H1 (cell line): ENCODE results near the gene TOM1L2. TPM values are rescaled to one million over a fixed set of nuclear protein-coding genes. Genes with fewer than 3 reads are reported as not detected.

Experiments
- ATF2 ChIP-seq: IDR thresholded peaks from 2 replicates; pipeline ENCODE4 v1.6.1; 2012; ENCODE audit warnings: low read length, inconsistent platforms
- CTBP2 ChIP-seq: IDR thresholded peaks from 2 replicates; pipeline ENCODE4 v1.7.0; 2011; ENCODE audit warnings: borderline replicate concordance, mild to moderate bottlenecking, moderate library complexity, mixed read lengths, low read length; ENCODE audit not compliant: insufficient read depth, insufficient read length
- CTCF ChIP-seq, 3 experiments: IDR thresholded peaks; 1 replicate in 2 of 3; 2 replicates in 1 of 3; pipeline versions ENCODE4 v1.5.1 to v1.6.1; 2011; ENCODE audit warnings: low read length in 3 of 3, mild to moderate bottlenecking in 3 of 3, inconsistent platforms in 2 of 3, low read depth in 1 of 3, moderate library complexity in 1 of 3; ENCODE audit not compliant: insufficient read depth in 1 of 3; ENCODE audit errors: control extremely low read depth in 1 of 3
- polyA plus RNA-seq, 7 experiments: library from polyadenylated mRNA; depleted of rRNA in 3 of 7; stranded (reverse) in 5 of 7; unstranded in 2 of 7; fragments of >200 nt in 5 of 7; fragments of 200-250 nt in 2 of 7; gene quantifications; 1 replicate in 5 of 7; 2 replicates in 1 of 7; 4 replicates in 1 of 7; pipeline versions ENCODE4 v1.2.1 to v1.2.3, GENCODE V29; 2011 to 2013; ENCODE audit warnings: missing spikeins in 2 of 7, mixed read lengths in 2 of 7
- total RNA-seq: library from RNA; stranded (reverse); fragmentation: NEBNext Ultra II Directional; extraction: Animal tissue kit (Norgen Biotek cat#: 25700); gene quantifications from 2 replicates; pipeline ENCODE4 v1.2.1, GENCODE V29; 2021

TOM1L2 gene
- total and polyA plus RNA-seq, 2 of the 8 experiments (the other 6 are each of a cell fraction or from before 2014, with no cell fraction given): 2.0 to 3.4 TPM

DNA sequence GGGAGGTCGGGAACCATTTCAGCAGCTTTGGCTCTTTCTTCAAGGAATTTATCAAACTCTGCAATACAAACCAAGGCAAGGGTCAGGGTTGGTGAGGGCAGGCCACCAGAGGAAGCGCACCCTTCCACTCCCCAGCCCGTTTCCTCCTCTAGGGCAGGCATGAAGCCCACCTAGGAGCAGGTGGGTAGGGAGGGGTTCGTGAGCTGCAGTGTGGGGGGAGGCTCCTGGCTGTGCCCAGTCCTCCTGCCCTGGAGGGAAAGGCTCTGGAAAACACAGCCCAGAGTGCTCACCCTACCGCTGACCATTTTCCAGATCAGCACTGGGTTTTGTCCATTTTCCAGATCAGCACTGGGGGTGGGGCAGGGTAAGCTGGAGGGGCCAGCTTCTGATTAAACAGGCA is 124.5 kb downstream of the TOM1L2 start (continued):
- no peak for TF ChIP-seq ATF2
- TF ChIP-seq CTBP2: no peak
- no peak for TF ChIP-seq CTCF (IDR thresholded peaks at IDR 0.05; ENCODE audit: control extremely low read depth in 1 of 3, insufficient read depth in 1 of 3, low read depth in 1 of 3, low read length in 3 of 3)
- TF ChIP-seq, all 59 proteins: peak for 0
